Lower leg skin (tissue), 4 donors: Measurements from ENCODE around the gene CFAP73. TPM values are rescaled to one million over a fixed set of nuclear protein-coding genes. Genes with fewer than 3 reads are reported as not detected.

ENCODE experiments used
- DNase-seq, 2 donors: peaks; one replicate each; pipeline ENCODE4 v3.0.0-alpha.2; 2019; ENCODE audit warnings: low spot score in 2 of 2
- H3K4me3 ChIP-seq: fragments of 200-600 bp; sonication (generic); 2 replicates; pipeline ENCODE4 v1.5.1; 2017; ENCODE audit warnings: mild to moderate bottlenecking, low read depth; ENCODE audit not compliant: poor library complexity, severe bottlenecking
- POLR2A ChIP-seq, 2 donors: fragments of 450-650 bp; IDR thresholded peaks; one replicate each; pipeline ENCODE4 v1.6.1; 2016 to 2017; ENCODE audit warnings: antibody characterized with exemption in 2 of 2, mild to moderate bottlenecking in 1 of 2, moderate library complexity in 1 of 2
- WGBS, 2 donors: methylation state at CpG; one replicate each; pipeline ENCODE4 v1.1.5; 2018; 5-methylcytosine and 5-hydroxymethylcytosine counted together
- intact Hi-C: fragments of 100-400 bp; cut with DNase I; formaldehyde crosslinking; loops from one replicate; pipeline ENCODE4 v1.15.0; 2023; ENCODE audit warnings: low total_unique reads
- total RNA-seq, 4 donors: library from RNA; depleted of rRNA; stranded (reverse); fragments of >200 nt; gene quantifications; one replicate each; pipeline ENCODE4 v1.1.0, GENCODE V29; 2016
- TF ChIP-seq, protein P1 (sequence below), 3 donors: fragments of 450-650 bp; IDR thresholded peaks; one replicate each; pipeline ENCODE4 v1.5.1; 2016; ENCODE audit warnings: antibody characterized with exemption in 3 of 3, mild to moderate bottlenecking in 3 of 3, moderate library complexity in 2 of 3

CFAP73 gene
- total RNA-seq, 4 donors from 2014 or later, result 0.38 to 4.3 (median 1.9) TPM; not detected in 1

DNA sequence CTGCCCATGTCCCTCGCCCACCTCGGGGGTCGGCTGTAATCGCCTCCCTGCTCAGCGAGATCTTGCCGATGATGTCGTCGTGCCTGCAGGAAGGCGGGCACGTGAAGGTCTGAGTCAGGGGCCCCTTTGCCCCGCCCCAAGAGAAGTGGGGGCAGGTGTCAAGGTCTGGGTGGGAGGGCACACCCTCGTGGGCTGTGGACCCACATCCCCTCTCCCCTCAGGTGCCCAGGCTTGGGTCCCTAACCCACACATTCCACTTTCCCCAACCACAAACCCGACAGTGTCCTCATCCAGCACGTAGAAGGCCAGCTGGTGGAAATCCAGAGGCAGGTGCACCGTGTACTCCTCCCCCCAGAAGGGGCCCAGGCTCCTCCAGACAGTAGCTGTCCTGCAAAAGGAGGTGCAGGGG, 21.7 kb upstream of the CFAP73 start:
- intact Hi-C loops, result no loop called here
- no peak overlapping the region for H3K4me3 ChIP-seq
- 43 to 59% methylated on average over 12 to 15 of the region's 15 CpGs for WGBS, 2 donors
- DNase-seq, result no peak
- TF ChIP-seq, protein P1, sequence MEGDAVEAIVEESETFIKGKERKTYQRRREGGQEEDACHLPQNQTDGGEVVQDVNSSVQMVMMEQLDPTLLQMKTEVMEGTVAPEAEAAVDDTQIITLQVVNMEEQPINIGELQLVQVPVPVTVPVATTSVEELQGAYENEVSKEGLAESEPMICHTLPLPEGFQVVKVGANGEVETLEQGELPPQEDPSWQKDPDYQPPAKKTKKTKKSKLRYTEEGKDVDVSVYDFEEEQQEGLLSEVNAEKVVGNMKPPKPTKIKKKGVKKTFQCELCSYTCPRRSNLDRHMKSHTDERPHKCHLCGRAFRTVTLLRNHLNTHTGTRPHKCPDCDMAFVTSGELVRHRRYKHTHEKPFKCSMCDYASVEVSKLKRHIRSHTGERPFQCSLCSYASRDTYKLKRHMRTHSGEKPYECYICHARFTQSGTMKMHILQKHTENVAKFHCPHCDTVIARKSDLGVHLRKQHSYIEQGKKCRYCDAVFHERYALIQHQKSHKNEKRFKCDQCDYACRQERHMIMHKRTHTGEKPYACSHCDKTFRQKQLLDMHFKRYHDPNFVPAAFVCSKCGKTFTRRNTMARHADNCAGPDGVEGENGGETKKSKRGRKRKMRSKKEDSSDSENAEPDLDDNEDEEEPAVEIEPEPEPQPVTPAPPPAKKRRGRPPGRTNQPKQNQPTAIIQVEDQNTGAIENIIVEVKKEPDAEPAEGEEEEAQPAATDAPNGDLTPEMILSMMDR (IDR thresholded peaks at IDR 0.05), result no peak
- no peak for TF ChIP-seq POLR2A (IDR thresholded peaks at IDR 0.05)

- no peak for DNase-seq
- no peak overlapping the region for H3K4me3 ChIP-seq
- intact Hi-C loops, result no loop called here
- no peak for TF ChIP-seq POLR2A (IDR thresholded peaks at IDR 0.05)
- TF ChIP-seq, protein P1 (IDR thresholded peaks at IDR 0.05), result no peak
- WGBS, 2 donors, result 60 to 66% methylated on average over 9 of the region's 9 CpGs
Observed at GRCh38 chr12:113128802-113129663, 20.5 kb upstream of the CFAP73 start.

- DNase-seq, result no peak
- TF ChIP-seq, protein P1 (IDR thresholded peaks at IDR 0.05), result no peak
- no peak for TF ChIP-seq POLR2A (IDR thresholded peaks at IDR 0.05)
- WGBS, 2 donors, result 65 to 76% methylated on average over 11 to 15 of the region's 17 CpGs
- intact Hi-C loops, result no loop called here
- H3K4me3 ChIP-seq, result no peak overlapping the region
Observed at GRCh38 chr12:113129664-113130456, 19.7 kb upstream of the CFAP73 start.

DNA sequence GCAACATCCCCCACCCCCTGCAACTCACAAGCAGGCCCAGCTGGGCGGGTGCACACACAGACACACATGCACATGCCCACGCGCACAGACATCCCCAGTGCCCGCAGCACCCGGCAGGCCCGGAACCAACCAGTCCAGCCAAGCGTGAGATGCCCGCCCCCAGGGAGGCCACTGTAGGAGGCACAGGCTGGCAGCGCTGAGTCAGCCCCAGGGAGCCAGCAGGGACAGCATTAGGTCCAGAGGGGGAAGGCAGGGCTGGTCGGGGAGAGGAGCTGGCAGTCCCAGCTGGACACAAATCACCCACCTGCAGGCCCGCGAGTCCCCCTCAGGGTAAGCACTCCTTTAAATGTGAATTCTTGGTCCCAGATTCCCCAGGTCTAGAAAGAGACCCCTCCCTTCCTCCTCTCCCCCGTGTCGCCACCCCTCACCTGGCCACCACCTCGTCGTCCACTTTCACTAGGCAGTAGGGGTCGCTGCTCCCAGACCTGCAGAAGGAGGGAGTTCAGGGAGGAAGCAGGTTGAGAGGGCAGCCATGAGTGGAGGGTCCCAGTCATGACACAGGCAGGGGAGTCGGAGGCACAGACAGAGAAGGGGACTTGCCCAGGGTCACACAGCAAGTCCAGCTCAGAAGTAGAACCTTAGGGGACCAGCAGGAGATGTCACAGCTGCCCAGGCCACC, 18.9 kb upstream of the CFAP73 start:
- no peak overlapping the region for H3K4me3 ChIP-seq
- 32 to 36% methylated on average over 8 to 15 of the region's 18 CpGs for whole genome bisulfite sequencing, 2 donors
- DNase-seq, result no peak
- TF ChIP-seq, protein P1 (IDR thresholded peaks at IDR 0.05), result no peak
- no peak for TF ChIP-seq POLR2A (IDR thresholded peaks at IDR 0.05)
- intact Hi-C loops, result no loop called here

- no peak overlapping the region for H3K4me3 ChIP-seq
- DNase-seq, result no peak
- intact Hi-C loops, result no loop called here
- TF ChIP-seq, protein P1 (IDR thresholded peaks at IDR 0.05), result no peak
- TF ChIP-seq POLR2A (IDR thresholded peaks at IDR 0.05), result no peak
- WGBS, 2 donors, result 67 to 83% methylated on average over 1 of the region's 1 CpG
Observed at GRCh38 chr12:113131556-113131955, 18.0 kb upstream of the CFAP73 start.
